GM19193 (cell line): ENCODE measurements around the gene HM13.

Experiments
- POLR2A ChIP-seq: IDR thresholded peaks from 4 replicates; pipeline ENCODE4 v1.6.1; 2011; ENCODE audit not compliant: insufficient read depth, insufficient read length; ENCODE audit errors: extremely low read depth

The HM13 gene

DNA sequence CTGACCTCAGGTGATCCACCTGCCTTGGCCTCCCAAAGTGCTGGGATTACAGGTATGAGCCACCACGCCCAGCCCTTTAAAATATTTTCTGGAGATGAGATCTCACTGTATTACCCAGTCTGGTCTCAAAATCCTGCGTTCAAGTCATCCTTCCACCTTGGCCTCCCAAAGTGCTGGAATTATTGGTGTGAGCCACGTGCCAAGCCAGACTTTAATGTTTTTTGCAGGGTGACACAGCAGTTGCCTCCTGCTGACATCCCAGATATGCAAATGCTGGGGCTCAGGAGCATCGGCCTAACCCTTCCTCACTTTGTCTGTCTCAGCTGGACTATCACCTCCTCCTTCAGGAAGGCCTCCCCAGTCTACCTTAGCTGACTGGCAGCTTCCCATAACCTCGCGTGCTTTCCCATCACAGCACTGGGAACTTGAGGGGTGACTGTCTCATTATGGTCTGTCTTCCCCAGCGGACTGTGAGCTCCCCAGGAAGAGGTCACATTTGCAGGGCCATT lies 76.5 kb downstream of the HM13 start:
- no peak for TF ChIP-seq POLR2A

DNA sequence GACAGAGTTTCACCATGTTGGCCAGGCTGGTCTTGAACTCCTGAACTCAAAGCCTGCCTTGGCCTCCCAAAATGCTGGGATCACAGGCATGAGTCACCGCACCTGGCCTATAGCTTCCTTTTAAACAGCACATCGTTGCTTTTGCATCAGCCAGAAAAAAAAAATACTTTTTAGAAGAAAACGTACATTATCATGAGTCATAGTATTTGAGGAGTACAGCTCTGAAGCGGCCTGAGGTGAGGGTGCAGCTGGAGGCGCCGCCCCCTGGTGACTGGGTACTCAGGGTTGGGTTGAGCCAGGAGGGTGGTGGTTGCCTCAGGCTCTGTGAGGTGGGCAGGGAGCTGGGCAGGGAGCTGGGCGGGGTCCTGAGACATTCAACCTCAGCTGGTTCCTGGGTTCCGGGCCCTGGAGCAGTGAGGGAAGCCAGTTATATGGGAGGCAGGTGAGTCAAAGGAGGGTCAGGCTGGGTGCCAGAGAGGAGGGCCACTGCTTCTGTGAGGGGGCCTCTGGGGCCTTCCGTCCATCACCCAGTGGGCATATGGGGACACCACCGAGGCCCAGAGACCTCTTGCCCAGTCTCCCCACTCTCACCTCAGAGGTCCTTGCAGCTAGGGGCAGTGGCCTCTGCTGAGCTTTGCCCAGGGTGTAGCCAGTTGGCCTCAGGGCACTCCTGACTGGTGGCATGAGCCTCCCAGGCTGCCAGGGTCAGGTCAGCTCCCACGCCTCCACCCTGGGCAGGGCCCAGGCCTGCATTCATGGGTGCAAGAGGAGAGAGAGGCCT lies 79.2 kb downstream of the HM13 start:
- no peak for TF ChIP-seq POLR2A

DNA sequence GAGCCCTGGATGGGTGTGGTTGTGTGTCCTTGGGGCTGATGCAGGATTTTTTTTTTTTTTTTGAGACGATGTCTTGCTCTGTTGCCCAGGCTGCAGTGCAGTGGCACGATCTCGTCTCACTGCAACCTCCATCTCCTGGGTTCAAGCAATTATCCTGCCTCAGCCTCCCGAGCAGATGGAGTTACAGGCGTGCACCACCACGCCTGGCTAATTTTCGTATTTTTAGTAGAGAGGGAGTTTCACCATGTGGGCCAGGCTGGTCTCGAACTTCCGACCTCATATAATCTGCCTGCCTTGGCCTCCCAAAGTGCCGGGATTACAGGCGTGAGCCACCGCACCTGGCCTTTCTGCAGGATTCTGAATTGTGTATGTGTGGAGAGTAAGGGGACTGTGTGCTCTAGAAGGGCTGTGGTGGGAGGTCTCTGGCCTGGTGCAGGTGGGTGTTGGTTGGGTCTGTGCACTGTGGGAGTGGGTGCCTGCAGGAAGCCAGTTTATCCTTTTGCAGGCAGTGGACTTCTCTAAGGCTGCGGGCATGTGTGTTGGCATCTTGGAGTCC lies 79.8 kb downstream of the HM13 start:
- no peak for TF ChIP-seq POLR2A

DNA sequence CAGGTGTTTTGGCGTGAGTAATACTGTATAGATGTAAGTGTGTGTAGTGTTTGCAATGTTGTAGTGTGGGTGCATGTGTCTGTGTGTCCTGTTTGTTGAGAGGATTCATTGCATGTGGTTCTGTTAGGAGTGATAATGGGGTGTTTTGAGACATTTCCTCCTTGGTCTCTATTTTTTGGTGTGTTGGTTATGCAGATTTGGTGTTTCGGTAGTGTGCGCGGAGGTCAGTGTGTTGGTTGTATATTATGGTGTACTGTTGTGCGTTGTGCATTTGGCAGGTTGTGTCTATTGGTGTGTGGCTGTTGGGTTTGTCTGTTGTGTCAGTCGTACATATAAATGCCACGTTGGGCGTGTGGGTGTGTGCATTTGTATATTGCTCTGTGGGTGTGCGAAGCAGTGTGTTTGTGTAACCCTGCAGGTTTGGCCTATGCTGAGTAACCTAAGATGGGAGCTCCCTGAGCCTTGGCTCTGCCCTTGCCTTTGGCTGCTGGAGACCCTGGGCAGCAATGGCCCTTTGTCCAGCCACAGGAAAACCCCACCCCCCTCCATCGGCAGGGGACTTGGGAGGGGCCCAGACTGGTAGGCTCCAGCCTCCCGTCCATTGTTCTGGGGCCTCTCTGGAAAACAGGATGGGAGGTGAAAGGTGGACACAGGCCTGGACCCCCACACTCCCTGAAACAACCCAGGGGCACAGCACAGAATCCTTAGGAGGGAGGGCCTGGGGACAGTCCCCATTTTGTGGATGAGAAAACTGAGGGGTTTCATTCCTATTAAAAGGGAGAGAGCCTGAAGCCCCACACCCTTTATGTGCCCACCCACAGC lies 80.5 kb downstream of the HM13 start:
- TF ChIP-seq POLR2A, result no peak

DNA sequence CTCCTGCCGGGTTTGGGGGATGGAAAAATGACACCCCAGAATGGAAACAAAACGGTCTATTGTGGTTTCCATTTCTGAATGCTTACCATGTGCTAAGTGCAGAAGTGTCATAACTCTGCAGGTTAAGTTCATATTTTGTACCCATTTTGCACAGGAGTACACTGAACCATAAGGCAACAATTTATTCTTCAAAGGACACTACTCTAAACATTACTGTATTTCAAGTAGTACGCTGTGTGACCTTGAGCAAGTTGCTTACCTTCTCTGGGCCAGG lies 81.1 kb downstream of the HM13 start:
- no peak for TF ChIP-seq POLR2A

DNA sequence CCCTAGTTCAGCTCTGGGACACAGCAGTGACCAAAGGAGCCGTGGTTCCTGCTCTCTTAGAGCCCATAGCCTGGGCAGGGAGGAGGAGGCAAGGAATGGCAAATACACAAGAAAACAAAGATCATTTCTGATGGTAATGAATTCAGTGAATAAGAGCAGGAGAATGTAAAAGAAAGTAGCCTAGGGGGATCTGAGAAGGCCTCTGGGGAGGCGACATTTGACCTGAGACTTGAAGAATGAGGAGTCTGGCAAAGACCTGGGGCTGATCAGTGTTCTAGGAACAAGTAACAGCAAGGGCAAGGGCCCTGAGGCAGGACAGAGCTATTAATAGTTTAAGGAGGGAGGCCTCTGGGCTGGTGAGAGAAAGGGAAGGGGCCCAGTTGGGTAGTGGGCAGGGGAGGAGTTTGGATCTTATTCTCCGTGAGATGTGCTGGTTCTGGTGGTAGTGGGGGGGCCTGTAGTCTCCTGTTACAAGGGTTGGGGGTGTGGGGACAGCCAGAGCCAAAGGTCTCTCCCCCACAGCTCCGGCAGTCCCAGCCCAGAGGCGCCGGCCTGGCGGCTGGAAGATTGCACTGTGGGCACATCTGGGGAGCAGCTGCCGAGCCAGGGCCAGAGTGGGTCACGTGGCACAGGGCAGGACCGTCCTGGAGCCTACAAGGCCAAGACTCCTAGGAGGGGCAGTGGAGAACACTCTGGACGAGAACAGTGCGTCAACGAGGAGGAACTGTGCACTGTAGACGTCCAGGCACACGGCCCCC lies 81.6 kb downstream of the HM13 start:
- TF ChIP-seq POLR2A, result no peak

DNA sequence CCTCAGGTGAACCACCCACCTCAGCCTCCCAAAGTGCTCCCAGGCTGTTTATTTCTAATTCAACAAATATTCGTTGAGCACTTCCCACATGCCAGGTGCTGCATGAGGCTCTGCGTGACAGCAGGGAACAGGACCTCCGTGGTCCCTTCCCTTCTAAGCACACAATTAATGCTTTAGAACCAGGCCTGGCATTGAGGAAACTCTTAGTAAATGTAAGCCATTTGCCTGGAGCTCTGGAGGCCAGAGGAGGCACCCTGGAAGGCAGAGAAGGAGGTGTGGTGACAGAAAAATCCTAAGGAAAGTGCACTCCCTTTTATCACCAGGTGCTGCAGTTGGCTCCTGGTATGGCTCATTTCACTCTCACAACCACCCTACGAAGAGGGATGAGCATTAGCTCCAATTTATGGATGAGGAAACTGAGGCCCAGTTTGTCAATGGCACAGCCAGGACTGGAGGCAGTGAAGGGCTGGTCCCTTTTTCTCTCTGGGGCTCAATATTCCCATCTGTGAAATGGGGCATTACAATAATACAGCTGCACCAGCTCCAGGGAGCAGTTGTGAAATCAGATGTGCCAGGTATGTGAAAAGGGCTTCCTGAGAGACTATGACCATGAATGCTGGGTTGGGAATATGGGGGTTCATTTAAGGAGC lies 82.7 kb downstream of the HM13 start:
- no peak for TF ChIP-seq POLR2A

DNA sequence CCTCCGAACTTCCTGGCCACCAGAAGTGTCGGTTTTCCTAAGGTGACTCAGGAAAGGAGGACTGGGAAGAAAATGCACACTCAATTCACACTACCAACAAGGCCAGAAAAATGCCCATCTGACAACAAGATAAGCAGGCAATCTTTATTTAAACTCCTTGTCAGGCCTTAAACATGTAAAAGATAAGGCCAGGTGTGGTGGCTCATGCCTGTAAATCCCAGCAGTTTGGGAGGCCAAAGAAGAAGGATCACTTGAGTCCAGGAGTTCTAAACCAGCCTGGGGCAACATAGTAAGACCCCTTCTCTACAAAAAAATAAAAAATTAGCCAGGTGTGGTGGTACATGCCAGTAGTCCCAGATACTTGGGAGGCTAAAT lies 83.2 kb downstream of the HM13 start:
- TF ChIP-seq POLR2A, result no peak

DNA sequence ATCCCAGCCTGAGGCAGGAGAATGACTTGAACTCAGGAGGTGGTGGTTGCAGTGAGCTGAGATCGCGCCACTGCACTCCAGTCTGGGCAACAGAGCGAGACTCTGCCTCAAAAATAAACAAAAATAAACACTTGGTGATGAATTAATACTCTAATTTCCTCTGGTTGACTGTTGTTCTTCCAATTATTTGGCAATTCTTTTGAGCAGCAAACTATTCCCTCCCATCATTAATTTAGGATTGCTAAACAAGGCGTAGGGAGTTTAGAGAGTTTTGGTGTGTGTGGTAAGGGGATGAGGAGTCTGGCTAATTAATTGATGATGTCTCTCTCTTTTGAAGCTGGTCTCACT lies 88.2 kb downstream of the HM13 start:
- no peak for TF ChIP-seq POLR2A

DNA sequence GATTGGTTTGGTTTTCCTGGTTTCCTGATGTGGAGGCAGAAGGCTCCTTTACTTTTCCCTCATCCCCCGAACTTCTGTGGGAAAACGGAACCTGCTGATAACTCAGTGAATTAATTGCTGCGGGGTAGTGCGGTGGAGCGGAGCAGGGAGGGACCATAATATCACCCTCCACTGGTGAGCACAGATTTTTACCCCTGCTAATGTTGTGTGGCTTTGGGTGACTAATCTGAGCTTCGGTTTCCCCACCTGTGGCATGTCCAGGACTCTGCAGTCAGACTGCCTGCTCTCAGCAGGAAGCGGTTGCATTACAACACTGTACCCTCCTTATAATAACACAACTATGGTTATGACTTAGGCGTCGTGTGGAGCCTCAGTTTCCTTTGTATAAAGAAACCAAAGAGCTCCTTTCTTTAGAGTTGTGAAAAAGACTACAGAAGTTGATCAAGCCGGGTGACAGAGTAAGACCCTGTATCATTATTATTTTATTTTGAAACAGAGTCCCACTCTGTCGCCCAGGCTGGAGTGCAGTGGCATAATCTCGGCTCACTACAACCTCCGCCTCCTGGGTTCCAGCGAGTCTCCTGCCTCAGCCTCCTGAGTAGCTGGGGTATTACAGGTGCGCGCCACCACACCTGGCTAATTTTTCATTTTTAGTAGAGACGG lies 88.7 kb downstream of the HM13 start:
- TF ChIP-seq POLR2A, result no peak

DNA sequence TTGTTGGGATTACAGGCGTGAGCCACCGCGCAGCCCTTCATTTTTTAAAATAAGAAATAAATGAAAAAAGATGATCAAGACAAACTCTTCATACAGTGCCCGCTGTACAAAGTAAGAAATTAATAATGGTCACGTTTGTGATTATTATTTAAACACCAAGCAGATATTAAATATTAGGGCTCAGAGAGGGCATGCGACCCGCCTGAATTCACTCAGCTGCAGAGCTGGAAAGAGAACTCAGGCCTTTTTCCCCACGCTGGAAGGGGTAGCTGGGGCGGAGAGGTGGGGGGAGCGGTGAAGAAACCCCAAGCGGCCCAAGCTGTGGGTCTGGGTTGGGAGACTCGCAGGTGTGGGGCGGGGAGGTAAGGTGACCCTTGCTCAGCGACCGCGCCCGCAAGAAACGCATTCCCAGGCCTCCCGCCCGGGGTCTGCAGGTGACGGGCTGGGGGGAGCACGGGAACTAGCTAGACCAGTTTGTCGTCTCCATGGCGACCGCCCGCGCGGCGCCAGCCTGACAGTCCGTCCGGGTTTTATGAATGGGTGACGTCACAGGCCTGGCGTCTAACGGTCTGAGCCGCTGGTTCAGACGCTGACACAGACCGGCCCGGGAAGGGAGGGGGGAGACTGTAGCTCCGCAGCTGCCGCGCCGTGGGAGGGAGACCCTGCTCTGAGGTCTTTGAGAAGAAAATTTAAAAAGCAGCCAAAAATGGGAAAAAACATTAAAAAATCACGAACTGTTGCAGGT lies 89.8 kb downstream of the HM13 start:
- no peak for TF ChIP-seq POLR2A

DNA sequence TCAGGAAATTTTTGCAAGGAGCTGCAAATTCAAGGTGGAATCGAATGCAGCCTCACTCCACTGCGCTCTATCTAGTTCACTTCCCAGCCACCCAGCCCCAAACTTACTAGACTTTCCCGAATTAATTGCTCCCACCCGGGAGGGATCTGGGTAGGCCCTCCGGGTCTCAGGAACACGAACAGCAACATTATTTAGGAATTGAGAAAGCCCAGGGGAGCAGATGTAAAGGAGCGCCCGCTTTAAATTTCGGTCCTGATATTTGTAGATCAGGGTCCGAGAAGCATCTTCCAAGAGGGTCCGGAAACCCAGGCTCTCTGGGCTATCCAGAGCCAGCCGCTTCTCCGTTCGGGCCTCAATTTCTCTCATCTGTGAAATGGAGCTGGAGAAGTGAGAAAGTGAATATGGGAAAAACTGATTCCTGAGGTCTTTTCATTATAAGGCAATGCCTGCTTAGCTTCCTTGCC lies 90.4 kb downstream of the HM13 start:
- TF ChIP-seq POLR2A, result no peak
